D341Med (cell line): ENCODE results near the gene RFX7.
"Not testable (repeated sequence)": the region's sequence is repeated elsewhere in the genome, so short reads cannot be mapped to it uniquely, and the experiment has no call there.

Experiments used
- DNase-seq: peaks from one replicate; pipeline ENCODE4 v3.0.0; 2012; ENCODE audit warnings: low spot score

The RFX7 gene

DNA sequence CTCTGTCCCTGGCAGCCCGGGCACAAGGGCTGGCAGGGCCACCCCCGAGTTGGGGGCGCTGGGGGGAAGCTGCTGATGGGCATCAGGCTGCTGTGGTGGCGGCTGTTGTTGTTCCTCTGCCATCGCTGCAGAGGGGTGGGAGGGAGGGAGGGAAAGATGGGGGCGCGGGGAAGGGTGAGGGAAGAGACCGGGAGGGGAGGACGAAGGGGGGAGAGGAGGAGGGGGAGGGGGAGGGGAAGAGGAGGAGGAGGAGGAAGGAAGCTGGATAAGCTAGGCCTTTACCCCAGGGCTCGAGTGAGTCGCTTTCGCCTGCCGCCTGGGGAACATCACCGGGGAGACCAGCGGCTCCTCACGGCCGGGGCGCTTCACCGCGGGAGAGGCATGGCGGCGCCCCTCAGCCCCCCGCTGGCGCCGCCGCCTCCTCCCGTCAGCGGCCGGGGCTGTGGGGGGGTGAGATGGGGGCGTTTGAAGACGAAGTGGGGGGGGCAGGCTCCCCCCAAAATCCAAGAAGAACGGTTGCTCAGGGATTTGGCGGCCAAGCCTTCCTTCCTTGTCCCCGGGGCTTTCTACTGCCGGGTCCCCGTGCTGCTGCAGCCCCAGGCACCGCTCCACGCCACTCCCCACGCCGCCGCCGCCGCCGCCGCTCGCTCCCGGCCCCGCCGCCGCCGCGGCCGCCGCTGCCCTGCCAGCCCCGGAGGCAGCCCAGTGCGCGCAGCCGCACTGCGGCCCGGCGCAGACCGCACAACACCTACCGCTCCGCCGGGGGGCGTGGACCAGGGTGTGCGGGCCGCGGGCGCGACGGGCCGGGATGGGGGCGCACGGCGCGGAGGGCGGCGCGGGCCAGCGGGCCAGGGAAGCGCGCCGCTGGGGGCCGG is at the start of gene RFX7:
TSS of gene RFX7 (minus strand) at position 717 of the 875 bp plus-strand sequence. CDS start at position 123, 594 bp downstream.
- peak; percentile 94 for DNase-seq

DNA sequence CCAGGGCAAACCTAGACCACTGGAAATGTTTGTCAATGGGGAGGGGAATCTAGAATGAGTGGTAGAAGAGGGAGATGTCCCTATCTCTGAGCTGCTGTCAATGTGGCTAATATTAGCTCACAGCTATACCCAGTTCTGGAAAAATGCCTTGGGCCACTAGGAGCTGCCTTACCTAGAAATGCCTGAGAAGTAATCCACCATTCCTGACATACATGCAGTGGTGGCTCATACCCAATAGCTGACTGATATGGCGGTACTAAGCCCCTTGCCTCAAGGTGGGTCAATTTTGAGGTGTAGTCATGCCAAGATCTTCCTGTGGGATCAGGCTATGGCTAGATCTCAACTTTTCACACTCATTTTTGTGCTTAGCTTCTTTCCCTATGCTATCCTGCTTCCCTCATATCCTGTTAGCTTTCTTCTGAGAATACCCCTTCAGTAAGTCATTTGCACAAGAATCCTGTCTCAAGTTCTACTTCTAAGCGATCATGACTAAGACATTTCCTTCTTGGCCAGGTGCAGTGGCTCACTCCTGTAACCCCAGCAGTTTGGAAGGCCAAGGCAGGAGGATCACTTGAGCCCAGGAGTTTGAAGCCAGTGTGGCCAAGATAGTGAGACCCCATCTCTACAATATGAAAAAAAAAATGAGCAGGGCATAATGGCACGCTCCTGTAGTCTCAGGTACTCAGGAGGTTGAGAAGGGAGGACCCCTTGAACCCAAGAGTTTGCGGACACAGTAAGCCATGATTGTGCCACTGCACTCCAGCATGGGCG is 49.1 kb upstream of the RFX7 start:
- DNase-seq: no peak

DNA sequence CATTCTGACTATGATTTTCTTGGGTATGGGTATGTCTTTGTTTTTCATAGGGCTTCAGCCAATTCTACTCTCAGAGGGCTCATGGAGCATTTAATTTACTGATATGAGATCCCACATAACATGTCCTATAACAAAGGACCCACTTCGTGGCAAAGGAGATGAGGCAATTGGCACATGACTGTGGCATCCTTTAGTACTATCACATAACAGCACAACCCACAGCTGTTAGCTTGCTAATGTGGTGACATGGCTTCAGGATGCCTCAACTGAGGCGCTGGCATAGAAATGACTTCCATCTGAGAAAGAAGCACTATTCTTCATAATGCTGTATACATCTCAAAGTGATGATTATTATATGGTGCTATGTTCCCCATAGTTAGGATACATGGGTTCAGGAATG is 48.1 kb upstream of the RFX7 start:
- no peak for DNase-seq

DNA sequence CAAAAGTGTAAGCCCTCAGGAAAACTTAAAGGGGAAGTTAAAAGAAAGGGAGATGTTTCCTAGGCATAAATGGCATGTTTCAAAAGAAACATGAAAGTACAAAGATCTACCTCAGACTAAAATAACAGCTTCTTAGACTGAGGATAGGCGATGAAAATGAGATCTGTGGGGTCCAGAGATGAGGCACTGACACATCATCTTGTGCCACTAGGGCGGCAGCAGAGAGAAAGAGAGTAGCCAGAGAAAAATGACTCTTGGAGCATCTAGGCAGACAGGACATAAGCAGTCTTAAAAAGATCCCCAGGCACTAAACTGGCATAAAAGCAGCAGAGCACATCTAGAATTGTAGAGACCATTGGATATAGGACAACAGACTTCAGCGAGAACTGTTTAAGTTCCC is 42.5 kb upstream of the RFX7 start:
- no peak for DNase-seq

DNA sequence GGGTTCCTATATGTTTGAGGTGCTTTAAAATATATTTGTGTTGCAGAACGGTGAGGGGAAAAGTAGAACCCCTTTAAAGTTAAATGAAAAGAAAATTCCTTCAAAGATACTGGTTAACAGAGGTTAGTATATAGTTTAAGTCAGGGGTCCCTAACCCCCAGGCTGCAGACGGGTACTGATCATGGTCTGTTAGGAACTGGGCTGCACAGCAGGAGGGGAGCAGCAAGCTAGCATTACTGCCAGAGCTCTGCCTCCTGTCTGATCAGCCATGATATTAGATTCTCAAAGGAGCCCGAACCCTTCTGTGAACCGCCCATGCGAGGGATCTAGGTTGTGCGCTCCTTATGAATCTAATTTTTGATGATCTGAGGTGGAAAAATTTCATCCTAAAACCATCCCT is 37.5 kb upstream of the RFX7 start:
- no peak for DNase-seq

DNA sequence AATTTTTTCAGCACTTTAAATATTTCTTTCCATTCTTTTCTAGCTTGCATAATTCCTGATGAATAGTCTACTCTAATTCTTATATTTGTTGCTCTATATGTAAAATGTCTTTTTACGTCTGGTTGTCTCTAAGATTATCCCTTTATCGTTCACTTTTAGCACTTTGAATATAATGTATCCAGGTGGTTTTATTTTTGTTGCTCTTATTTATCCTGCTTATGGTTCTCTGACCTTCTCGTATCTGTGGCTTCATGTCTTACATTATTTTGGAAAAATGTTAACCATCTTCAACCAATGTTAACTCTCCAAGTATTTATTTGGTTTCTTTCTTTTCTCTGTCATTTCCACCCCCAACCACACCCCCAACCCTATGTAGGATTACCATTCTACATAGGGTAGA is 30.0 kb upstream of the RFX7 start:
- no peak for DNase-seq

DNA sequence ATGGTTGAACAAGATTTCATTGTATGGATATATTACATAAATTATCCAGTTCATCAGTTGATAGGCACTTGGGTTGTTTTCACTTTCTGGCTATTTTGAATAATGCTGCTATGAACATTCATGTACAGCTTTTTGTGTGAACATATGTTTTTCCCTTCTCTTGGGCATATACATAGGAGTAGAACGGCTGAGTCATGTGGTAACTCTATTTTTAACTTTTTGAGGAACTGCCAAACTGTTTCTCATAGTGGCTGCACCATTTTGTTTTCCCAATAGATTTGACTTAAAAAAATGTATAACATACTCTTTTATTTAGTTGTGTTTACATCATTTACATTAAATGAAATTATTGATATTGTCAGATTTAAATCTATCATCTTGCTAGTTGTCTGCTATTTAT is 28.8 kb upstream of the RFX7 start:
- DNase-seq: no peak

DNA sequence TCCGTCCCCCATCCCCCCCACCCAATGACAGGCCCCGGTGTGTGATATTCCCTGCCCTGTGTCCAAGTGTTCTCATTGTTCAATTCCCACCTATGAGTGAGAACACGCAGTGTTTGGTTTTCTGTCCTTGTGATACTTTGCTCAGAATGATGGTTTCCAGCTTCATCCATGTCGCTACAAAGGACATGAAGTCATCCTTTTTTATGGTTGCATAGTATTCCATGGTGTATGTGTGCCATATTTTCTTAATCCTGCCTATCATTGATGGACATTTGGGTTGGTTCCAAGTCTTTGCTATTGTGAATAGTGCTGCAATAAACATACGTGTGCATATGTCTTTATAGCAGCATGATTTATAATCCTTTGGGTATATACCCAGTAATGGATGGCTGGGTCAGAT is 22.8 kb upstream of the RFX7 start:
- not testable (repeated sequence) for DNase-seq

DNA sequence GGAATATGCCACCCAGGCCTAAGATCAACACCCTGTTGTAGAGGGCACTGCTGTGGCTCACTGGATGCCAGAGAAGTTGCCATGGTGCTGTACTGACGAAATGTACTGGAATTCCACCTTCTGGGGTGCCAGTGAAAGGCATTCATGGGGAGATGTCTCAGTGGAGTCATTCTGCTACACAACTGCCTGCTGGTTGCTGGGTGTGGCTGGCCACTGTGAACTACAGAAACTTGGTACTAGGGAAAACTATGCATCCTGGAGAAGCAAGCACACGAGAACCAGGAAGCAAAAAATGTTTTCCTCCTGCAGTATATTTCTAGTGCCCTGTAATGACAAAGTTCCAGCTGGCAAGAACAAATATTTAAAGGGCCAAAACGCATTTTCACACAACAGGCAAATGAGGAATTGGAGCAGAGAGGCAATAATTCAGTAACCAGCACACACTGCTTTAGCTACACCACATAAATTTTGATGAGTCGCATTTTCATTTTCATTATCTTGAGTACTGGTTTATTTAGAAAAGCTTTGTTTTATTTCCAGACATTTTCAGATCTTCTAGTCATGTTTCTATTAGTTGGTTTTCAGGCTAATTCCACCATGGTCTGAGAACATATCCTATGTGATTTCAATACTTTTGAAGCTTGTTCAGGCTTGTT is 18.3 kb upstream of the RFX7 start:
- DNase-seq: no peak

DNA sequence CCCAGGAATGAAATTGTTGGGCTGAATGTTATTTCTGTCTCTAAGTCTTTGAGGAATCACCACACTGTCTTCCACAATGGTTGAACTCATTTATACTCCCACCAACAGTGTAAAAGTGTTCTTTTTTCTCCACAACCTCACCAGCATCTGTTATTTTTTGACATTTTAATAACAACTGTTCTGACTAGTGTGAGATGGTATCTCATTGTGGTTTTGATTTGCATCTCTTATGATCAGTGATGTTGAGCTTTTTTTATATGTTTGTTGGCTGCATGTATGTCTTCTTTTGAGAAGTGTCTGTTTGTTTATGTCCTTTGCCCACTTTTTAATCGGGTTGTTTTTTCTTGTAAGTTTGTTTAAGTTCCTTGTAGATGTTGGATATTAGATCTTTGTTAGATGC is 13.6 kb upstream of the RFX7 start:
- not testable (repeated sequence) for DNase-seq

DNA sequence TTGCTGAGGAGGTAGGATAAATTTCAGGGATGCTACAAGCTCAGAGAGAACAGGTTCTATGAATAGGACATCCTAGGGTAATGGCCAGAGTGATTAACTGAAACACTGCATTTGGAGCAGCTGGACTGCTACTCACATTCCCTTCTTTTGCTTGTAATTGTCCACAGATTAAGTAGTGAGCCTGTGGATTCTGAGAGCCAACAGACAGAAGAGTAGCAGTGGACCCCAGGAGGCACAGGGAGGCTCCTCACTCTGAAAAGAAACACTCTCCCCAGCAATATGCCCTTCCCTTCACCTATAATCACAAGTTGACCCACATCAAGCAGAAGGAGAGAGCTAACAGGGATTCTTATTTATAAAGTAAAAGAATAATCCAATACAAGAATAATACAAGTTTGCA is 10.6 kb upstream of the RFX7 start:
- DNase-seq: no peak

DNA sequence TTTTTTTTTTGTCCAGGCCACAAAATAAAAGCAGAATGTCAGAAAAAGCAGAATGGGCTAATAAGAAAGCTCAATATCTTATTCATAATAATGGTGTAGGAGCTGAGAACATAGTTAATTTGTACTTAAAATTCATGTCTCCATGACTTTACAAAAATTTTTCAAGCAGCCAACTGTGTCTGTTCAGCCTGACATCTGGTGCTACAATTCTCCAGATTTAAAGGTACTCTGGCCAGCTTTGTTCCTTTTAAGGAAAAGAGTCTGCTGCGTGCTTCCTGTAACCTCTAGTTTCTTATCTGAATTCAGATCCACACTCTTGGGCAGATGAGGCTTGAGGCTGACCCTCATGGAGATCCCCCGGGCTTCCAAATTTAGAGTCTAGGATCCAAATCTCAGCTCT is 8.7 kb upstream of the RFX7 start:
- DNase-seq: no peak

DNA sequence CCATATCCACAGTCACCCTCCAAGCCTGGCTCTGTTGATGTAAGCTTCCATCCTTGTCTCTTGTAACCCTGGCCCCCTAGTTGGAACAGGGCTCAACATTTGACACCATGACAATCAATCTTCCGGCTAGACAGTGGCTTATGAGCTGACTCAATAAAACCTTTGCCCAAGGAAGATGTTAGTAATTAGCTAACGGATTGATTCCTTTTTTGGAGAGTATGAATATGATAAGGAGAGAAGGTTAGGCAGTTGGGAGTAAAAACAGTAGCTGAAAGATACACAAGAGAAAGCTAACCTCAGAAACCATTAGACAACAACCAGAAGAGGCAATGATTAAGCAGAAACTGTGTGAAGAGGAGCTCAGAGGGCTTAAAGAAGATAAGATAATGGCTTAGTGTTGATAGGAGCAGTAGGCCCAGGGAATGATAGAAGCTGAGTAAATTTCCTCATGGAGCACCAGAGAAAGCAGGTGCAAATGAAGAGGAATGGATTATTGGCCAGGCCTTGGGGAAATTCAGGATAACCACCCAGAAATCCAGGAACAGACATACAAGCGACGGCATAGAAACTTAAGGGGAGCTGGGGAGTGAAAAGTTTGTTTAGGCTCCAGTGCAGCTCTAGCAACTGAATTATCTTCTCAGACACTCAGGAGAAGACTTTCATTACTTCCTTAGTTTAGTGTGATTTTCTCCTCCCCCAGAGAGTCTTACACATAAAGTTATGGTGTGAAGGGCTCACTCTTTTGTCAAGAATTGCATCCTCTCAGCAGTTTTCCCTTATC is 7.8 kb upstream of the RFX7 start:
- DNase-seq: no peak

DNA sequence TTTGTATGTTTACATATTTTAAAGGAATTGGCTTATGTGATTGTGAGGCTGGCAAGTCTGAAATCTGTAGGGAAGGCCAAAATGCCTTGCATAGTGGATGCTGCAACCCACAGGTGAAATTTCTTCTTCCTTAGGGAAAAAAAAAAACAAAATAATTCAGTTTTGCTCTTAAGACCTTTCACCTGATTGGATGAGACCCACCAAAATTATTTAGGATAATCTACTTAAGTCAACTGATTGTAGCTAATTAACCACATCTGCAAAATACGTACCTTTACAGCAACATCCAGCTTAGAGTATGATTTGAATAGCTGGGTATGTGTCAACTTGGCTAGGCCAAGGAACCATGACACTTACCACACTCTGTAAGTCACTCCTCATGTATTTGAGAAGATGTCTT is 6.9 kb upstream of the RFX7 start:
- no peak for DNase-seq

DNA sequence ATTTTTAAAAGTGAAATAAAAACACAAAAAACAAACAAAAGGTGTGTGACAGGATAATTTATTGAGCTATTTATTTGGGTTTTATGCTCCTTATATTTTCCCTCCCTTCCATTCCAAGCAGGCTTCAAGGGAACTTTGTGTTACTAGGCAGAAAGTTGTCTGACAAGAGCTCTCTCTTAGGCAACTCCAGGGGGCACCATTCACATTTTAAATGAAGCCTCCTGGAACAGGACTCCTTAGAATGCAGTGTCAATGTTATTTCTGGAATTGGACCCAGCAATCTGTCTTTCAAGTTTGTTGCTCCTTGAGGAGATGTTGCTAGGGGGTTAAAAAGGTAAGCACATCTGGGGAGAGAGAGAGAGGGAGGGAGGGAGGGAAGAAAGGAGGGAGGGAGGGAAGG is 5.4 kb upstream of the RFX7 start:
- peak; percentile 39 for DNase-seq

DNA sequence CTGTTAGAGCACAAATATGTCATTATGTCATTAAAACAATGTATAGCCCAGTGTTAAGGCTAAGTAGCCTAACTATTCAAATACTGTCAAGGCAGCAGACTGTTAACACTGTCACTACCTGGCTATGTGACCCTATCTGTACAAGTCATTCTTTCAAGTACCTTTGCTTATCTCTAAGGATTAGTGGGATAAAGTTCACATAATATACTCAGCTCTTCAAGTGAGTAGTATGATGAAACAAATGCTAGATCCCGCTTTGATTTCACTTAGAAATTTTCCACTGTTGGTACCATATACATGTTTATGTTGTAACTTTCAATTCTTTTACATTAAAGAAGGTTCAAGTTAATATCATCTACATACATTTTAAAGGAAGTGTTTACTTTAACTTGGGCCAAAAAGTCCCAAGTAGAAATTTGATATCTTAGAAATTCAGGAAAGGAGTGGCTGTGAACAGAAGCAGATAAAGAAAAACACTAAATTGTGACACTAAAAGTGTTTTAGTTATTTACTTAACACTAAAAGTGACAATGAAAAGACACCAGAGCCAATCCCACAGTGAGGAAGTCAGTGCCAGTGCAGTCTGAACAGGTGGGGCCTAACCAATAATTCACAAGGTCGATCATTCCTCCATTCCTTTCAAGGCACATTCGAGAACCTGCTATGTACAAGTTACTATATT is 4.8 kb upstream of the RFX7 start:
- no peak for DNase-seq

DNA sequence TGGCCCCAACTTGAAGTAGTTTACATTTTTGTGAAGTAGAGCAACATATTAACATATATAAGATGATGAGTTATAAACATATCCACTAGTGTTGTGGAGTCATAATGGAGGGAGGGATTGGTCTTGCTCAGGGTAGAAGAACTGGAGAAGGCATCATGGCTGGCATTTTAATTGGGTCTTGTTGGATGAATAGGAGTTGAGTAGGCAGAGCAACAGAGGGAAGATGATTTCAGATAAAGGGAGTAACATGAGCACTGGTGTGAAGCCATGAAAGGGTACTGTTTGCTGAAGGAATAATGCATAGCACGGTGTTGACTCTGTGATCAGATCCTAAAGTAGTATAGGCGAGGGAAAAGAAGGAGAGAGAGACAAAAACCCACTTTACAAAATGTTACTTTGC is 3.6 kb upstream of the RFX7 start:
- no peak for DNase-seq

DNA sequence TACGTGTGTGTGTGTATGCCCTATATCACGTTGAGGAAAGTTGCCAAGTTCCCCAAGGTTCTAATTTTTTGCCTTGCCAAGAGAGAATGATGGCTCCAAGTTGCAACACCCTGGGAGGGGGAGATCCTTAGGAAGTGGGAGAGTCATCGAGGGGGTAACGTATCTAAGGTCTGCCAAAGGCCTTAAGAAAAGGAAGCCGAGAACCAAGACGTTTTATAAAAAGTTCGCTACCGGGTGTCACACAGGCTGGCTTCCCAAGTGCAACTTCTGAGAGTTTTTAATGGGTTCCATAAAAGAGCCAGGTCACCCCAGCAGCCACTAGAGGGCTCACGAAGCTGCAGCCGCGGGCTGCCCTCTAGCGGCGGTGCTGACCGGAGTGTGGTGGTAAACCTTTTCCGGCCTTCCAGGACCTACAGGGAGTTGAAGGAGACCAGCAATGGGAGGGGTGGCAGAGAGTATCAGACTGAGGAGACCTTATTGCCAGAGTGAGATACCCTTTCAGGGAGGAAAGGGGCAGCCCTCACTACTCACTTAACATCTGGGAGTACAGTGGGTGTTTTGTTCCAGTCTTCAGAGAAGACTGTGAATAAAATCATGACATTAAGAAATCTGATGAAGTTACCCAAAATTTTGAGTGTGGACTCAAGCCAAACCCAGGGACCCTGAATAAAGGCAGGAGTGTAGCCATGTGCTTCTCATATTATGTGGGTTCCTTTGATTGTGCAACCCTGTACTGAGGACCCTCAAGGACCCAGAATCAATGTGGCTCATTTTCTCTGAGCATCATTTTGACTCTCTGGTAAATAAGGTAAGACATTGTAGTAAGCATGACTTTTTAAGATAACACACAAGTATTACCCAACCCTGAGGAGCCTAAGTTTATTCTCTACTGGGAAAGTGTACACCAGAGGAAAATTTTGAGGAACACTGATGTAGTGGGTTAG is 2.5 kb upstream of the RFX7 start:
- peak; percentile 85 for DNase-seq

DNA sequence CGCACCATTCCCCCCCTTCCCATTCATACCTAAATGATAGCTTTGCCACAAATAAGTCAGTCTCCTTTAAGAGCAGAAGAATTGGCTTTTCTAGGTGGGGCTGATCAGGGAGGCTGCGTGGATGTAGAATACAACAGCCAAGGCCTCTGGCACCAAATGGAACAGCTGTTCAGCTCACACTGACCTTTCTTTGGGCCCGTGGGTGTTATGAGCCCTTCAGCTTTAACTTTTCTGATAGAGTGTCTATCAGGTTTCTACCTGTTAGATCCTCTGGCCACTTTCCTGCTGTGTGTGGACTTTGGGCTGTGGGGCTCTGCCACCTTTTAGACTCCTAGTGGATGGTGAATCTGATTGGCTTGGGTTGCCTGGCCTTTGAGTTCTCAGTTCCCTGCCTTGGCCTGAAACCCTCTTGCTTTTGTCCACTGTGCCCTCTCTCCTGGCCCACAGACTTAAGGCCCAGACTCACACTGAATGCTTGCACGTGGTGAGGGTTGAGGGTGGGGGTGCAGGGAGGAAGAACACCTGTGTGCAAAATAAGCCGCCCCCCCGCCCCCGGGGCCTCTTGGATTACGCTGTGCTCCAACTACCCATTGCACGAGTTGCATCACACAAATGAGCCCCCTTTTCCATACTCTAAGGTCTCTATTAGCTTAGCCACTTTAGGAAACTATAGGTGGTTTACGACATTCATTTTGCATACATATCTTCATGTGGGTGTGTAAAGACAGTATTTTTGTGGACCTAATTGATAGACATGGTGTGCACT is 1.3 kb upstream of the RFX7 start:
- DNase-seq: no peak
